HG02870 (cell line): ENCODE data around the gene TLCD1.

Experiments
- ATAC-seq: cut with Tn5 transposase; IDR thresholded peaks from one replicate; pipeline ENCODE4 v1.9.1; 2021; ENCODE audit warnings: mild to moderate bottlenecking, moderate library complexity; ENCODE audit not compliant: unreplicated experiment

TLCD1 gene, protein sequence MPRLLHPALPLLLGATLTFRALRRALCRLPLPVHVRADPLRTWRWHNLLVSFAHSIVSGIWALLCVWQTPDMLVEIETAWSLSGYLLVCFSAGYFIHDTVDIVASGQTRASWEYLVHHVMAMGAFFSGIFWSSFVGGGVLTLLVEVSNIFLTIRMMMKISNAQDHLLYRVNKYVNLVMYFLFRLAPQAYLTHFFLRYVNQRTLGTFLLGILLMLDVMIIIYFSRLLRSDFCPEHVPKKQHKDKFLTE

DNA sequence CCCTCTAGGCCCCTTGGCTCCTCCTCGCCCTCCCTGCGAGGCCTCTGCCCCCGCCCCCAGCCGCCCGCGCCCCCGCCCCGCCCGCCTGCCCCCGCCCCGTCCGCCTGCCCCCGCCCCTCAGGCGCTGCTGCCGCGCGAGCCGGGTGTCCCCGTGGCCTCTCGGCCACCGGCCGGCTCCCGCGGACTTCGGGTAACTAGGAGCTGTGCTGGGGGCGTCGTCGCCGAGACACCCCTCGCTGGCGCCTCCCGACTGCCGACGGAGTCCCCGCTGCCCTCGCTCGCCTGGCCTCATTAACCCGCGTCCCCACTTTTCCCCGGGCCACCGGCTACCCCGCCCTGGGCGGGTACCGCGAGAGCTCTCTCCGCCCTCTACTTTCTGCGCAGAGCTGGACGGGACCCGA lies at the start of gene TLCD1:
Gene TLCD1 (minus strand): TSS at position 8 of the 401 bp plus-strand sequence. CDS start 136 bp downstream, outside the sequence.
- peak; percentile 15 for ATAC-seq

DNA sequence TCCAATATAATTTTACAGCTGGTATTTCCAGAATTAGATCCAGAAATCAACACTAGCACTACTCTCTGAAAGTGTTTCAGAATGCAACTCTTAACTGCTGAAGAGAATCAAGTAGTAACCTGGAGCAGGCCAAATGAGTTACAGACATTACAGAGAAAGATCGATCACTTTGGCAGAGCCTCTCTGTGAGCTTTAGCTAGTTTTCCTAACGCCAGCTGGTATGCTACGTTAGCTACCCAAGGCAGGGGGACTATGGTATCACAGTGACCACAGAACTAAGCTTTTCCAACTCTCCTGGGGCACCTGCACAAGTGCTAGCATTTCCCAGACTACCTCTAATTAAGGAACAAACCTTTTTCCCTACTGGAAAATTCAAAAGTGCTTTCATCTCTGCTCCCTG lies 48.2 kb upstream of the TLCD1 start:
- no peak for ATAC-seq

DNA sequence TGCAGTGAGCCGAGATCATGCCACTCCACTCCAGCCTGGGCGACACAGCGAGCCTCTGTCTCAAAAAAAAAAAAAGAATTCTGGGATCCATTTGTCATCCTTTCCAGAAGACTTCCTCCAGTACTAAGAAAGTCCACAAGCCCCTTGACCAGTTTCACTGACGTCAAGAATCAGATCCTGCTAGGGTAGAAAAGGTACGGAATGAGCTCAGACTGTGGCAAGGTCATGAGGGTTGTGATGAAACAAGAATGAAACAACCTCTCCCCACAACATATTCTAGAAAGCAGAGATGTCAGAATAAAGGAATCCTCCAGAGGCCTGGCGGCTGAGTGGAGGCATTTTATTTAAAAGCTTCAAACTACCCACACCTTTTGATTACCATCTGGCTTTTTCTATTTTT lies 47.7 kb upstream of the TLCD1 start:
- no peak for ATAC-seq

DNA sequence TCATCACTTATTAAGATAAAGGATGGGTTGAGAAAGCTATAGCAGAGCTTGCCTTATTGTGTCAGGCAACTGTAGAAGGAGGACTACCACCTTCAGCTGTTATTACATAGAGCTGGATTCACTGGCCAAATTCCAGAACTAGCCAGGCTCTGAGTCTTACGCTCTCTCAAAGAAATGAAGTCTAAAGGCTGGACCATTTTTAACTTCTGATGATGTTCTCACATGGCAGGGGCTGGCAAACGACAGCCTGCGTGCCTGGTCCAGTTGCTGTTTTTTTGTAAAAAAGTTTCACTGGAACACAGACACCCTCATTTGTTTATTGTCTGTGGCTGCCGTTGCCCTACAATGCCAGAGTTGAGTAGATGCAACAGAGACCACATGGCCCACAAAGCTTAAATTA lies 39.0 kb upstream of the TLCD1 start:
- no peak for ATAC-seq

DNA sequence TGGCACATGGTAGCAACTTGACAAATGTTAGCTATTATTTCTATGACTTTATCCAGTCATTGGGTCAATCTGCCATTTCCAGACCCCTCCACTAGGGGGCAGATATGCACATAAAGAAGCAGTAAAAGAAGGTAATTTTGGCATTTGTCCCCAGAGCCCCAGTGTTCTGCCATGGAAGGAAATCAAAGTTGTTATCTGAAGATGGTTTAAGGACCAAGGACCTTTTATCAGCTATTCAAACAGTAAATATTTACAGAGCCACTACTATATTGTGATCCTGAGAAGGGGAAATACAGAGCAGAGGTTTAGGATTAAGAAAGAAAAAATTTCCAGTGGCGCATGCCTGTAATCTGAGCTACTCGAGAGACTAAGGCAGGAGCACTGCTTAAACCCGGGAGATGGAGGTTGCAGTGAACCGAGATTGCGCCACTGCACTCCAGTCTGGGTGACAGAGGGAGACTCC lies 37.8 kb upstream of the TLCD1 start:
- no peak for ATAC-seq

DNA sequence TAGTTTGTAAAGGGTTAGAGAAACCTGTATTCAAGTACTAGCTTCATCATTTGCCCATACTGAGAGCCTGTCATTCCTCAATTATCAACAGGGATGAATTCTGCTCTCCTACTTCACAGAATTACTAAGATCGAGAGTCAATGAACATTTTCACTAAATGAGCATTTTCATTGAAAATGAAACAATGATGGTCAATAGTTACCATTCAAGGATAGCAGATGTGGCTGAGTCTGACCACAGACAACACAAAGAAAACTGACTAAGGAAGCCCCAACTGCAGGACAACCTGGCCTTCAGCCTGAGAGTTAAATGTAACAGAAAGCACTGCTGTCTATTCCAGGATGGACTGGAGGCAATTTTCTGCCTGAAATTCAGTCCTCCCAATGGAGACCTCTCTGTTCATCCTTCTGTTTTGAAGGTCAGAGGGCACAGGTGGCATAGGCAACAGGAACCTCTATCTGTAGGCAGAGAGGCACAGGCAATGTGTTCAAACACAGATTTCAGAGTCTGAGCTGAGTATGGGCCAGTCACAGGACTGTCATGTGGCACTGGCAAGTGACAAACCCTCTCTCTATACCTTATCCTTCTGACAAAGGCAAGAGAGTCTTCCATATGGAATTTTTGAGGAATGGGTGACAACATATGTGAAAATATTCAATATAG lies 37.2 kb upstream of the TLCD1 start:
- no peak for ATAC-seq

DNA sequence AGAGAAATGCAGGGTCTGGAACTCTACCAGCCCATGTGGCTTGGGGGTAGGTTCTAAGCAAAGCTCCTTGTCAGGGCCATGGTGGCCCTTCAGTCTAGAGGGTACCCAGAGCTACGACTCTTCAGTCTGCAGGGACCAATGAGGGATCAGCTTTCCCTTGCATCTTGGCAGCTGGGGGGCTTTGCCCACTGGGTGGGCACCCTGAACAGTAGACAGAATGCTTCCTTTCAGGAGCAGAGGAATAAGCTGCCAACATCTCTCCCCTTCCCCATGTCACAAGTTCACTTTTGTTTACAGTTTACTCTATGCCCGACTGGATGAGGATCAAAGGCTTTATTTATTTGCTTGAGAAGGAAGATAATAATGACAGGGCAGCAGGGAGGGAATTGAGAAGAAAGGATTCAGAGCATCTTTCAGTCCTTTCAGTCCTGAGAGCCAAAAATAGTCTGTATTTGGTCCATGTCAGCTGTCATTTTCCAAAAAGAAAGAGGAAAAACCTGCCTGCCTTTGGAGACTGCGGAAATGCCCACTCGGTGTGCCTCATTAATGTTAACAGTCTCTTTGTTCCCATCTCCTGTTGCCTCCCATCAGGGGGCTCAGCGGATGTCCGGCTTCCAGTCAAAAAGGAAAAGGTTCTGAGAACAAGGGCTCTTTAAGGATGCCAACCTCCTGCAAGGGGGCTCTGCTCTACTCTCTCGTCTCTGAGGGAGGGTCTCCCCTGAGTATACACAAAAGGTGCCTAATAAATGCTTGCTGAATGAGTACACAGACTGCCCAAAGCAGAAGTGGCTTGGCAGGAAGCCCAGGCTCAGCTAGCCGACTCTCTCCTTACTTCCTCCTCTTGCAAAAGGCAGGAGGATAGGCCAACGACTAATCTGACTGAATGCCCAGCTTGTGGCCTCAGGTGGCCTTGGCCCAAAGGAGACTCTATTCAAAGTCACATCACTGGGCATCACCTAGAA lies 34.8 kb upstream of the TLCD1 start:
- no peak for ATAC-seq

DNA sequence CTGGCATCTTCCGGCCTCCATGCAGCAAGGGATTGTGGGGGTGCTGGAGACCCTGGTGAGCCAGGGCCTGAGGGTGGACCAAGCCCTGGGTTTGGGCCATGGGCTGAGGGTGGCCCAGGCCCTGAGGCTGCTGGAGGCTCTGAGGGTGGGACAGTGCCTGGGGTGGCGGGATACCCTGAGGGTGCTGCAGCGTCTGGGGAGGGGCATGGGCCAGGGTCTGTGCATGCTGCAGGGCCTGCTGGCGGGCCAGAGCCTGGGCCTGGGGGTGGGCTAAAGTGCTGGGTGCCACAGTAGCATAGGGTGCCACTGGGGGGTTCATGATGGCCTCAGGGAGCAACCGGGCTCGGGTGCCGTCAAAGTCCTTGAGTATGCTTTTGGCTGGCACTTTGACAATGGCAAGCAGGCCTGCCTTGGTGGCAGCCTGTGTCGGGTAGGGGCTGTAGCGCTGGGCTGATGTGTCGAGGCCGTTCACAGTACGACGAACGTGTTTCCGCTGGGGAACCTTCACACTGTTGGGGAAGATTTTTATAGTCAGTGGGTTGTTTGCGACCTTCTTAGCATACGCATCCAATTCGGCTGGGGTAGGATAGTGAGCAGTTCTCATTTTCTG lies 33.3 kb upstream of the TLCD1 start:
- ATAC-seq, result no peak

DNA sequence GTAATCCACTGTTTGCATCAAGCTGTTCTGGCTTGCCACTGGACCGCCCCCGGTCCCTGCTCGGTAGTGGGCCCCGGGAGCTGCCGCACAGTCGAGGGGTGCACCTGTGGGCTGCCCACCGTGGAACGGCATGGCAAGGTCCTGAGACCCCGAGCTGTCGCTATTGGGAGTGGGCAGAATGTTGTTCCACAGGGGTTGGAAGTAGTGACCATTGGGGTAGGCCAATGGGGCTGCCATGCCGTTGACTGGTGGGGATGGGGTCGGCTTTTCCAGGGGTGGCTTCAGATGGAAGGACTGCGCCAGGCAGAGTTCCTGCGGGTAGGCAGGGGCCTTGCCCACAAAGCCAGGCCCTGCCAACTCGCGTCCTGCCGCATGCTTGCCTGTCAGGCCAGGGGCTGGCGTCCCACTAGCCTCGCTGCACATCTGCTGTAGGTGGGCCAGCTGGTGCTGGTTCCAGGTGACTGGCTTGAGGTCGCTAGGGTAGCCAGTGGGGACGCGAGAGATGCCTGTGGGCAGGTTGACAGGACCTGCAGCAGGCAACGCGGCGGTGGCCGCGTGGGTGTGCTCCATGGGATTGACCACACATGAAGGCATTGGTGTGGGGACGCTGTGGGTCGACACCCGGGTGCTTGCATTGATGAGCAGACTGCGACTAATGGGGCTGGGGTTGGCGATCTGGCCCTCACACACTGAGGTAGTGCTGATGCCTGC lies 32.5 kb upstream of the TLCD1 start:
- ATAC-seq, result no peak

DNA sequence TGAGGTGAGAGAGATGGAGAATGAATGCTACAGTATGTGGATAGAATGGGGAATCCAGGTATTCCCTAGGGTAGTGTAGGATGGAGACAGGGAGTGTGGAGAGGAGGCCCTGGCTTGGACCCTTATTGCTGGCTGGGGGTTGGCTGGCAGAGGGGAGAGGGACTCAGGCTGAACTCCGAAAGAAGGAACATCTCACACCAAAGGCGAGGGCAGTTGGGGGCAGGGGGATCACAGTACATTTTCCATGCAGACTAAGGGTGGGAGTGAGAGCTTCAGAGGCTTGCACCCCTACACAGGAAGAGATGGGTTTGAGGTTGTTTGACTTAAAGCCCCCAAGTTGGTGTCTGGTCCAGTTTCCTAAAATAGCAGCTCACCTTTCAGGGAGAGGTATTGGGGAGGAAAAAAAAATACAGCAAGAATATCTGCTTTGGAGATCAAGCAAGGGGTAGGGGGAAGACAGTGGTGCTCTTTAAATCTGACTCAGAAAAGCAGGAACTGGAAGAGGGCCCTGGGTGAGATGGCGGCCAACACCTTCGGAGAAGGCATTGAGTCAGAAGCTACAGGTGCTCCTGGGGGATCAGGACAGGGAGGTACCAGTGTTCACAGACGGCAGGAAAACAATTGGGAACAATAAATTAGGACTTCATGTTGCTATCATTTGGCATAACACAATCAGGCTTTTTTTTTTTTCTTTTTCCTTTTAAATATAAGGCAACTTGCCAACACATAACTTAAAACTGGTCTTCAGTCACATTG lies 30.2 kb upstream of the TLCD1 start:
- ATAC-seq, result no peak

DNA sequence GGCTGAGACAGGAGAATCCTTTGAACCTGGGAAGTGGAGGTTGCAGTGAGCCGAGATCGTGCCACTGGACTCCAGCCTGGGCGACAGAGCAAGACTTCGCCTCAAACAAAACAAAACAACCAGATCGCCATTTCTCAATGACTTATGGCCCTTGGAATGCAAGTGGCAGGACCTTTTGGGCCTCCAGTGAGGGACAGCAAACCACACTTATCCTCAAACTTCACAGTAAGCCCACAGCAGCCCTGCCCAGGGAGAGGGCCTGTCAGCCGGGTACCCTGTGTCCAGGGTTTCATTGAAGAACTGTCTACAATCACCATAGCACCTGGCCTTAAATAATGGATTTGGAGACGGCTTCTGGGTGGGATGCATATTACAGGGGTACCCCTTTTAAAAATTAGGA lies 29.5 kb upstream of the TLCD1 start:
- ATAC-seq, result no peak

DNA sequence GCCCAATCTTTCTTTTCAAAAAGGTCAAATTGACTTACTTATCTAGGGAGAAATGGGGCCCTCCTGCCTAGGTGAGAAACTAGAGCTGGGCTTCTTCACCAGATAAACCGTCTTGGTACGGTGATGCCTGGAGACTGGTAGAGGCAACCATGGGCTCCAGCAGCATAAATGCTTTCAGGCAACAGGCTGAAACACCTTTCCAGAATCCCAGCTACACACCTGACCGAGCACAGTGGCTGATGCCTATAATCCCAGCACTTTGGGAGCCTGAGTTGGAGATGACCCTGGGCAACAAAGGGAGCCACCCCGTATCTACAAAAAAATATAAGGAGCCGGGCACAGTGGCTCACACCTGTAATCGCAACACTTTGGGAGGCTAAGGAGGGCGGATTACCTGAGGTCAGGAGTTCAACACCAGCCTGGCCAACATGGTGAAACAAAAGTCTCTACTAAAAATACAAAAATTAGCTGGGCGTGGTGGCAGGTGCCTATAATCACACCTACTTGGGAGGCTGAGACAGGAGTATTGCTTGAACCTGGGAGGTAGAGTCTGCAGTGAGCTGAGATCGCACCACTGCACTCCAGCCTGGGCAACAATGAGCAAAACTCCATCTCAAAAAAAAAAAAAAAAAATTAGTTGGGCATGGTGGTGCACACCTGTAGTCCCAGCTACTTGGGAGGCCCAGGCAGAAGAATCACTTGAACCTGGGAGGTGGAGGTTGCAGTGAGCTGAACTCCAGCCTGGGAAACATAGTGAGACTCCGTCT lies 25.8 kb upstream of the TLCD1 start:
- no peak for ATAC-seq

DNA sequence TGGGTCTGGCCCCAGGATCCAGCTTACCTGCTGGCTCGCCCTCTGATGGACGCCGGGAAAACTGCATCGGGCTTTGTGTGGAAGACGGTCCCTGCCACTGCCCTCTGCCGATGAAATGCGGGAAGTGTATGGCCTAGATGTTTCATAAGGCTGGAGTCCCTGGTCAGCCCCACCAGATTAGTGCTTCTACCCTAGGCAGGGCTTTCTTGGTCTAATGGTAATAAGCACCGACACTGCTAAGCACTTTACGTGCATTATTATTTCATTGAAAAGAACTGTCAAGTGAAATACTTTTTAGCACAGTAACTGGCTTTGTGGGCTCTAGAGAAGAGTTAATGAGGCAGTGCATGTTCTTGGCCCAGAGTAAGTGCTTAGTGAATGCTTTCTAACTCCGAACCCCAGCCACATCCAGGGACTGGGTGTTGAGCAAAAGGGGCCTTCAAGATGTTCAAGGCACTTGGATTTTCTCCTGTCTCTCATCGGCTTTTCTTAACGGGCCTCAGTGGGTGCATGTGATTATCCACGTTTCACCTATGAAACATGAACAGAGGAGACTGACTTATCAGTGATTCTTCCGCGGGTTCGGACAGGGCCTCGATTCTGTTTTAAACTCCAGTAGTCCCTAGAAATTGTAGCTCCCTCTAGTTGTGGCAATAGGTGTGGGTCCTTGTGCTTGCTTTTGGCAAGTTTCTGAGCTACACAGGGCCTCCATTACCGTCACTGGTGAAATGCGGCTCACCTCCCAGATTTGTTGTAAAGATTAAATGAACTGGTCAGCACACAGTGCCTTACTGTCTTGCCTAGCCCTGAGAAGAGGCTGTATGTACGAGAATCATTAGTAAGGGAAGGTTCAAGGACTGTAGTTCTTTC lies 24.4 kb upstream of the TLCD1 start:
- ATAC-seq, result peak; percentile 58

DNA sequence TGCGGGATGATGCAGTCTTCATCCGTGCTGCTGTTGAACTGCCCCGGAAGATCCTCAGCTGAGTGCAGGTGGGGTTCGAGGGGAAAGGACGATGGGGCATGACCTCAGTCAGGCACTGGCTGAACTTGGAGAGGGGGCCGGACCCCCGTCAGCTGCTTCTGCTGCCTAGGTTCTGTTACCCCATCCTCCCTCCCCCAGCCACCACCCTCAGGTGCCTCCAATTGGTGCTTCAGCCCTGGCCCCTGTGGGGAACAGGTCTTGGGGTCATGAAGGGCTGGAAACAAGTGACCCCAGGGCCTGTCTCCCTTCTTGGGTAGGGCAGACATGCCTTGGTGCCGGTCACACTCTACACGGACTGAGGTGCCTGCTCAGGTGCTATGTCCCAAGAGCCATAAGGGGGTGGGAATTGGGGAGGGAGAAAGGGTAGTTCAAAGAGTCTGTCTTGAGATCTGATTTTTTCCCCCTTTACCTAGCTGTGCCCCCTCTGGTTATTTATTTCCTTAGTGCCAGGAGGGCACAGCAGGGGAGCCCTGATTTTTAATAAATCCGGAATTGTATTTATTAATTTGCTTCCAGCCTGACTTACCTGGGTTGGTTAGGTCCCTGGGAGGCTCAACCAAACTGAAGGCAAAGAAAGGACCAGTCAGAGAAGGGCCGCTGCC lies 23.6 kb upstream of the TLCD1 start:
- no peak for ATAC-seq

DNA sequence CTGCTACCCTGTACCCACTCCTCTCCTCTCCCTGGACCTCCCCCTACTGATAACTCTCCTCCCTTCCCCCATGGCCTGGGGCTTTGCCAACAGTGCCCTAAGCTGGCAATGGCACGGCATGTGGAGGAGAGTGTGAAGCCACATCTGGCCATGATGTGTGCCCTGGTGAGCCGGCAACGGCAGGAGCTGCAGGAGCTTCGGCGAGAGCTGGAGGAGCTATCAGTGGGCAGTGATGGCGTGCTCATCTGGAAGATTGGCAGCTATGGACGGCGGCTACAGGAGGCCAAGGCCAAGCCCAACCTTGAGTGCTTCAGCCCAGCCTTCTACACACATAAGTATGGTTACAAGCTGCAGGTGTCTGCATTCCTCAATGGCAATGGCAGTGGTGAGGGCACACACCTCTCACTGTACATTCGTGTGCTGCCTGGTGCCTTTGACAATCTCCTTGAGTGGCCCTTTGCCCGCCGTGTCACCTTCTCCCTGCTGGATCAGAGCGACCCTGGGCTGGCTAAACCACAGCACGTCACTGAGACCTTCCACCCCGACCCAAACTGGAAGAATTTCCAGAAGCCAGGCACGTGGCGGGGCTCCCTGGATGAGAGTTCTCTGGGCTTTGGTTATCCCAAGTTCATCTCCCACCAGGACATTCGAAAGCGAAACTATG lies 23.0 kb upstream of the TLCD1 start:
- no peak for ATAC-seq

DNA sequence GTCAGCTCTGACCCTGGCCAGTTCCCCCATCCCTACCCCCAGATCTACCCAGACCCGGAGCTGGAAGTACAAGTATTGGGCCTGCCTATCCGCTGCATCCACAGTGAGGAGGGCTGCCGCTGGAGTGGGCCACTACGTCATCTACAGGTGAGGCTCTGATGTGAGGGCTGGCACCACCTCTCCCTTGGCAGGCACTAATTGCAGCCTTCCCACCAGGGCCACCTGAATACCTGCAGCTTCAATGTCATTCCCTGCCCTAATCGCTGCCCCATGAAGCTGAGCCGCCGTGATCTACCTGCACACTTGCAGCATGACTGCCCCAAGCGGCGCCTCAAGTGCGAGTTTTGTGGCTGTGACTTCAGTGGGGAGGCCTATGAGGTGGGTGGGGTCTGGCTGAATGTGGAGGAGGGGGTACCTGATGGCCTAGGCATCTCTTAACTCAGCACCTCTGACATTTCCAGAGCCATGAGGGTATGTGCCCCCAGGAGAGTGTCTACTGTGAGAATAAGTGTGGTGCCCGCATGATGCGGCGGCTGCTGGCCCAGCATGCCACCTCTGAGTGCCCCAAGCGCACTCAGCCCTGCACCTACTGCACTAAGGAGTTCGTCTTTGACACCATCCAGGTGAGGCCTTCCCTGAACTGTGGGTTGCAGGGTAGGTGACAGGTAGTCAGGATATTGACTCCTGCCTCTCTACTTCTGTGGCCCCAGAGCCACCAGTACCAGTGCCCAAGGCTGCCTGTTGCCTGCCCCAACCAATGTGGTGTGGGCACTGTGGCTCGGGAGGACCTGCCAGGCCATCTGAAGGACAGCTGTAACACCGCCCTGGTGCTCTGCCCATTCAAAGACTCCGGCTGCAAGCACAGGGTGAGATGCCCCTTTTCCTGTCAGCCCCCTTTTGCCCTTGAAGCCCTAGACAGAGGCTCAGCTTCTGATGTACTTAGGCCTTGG lies 22.0 kb upstream of the TLCD1 start:
- no peak for ATAC-seq
